A549 (cell line): ENCODE results near the gene SLC9A1.

Source experiments
- BHLHE40 ChIP-seq: IDR thresholded peaks from 2 replicates; pipeline ENCODE4 v1.6.1; 2012; ENCODE audit warnings: low read depth, low read length, inconsistent platforms
- CBX8 ChIP-seq: fragments of 200-600 bp; sonication (generic); IDR thresholded peaks from 2 replicates; pipeline ENCODE4 v1.6.1; 2016
- CEBPB ChIP-seq, 2 experiments: fragments of >200 bp in 1 of 2; sonication (Bioruptor Twin) in 1 of 2; formaldehyde crosslinking in 1 of 2; IDR thresholded peaks; 2 replicates each; pipeline ENCODE4 v1.6.1; 2012 to 2016
- CHD2 ChIP-seq: fragments of 150-350 bp; IDR thresholded peaks from 2 replicates; pipeline ENCODE4 v1.6.1; 2014; ENCODE audit warnings: low read length; ENCODE audit not compliant: partially characterized antibody
- CHD4 ChIP-seq: fragments of 200-600 bp; sonication (generic); IDR thresholded peaks from 2 replicates; pipeline ENCODE4 v1.6.1; 2016; ENCODE audit warnings: antibody characterized with exemption, mild to moderate bottlenecking, borderline replicate concordance
- CTCF ChIP-seq: fragments of >200 bp; sonication (Bioruptor Twin); formaldehyde crosslinking; IDR thresholded peaks from 3 replicates; pipeline ENCODE4 v1.5.1; 2016
- ESRRA ChIP-seq: fragments of 150-350 bp; IDR thresholded peaks from 2 replicates; pipeline ENCODE4 v1.6.1; 2014; ENCODE audit warnings: mild to moderate bottlenecking, low read length, borderline replicate concordance
- JUNB ChIP-seq: fragments of >200 bp; sonication (Bioruptor Twin); formaldehyde crosslinking; IDR thresholded peaks from 2 replicates; pipeline ENCODE4 v1.6.1; 2016
- MAX ChIP-seq: IDR thresholded peaks from 2 replicates; pipeline ENCODE4 v1.6.1; 2012
- NFE2L2 ChIP-seq: fragments of 150-350 bp; conservative IDR thresholded peaks from 2 replicates; pipeline ENCODE4 v1.6.1; 2014; ENCODE audit warnings: low read length
- PBX3 ChIP-seq: IDR thresholded peaks from 2 replicates; pipeline ENCODE4 v1.6.1; 2012
- PHF8 ChIP-seq: fragments of 200-600 bp; sonication (generic); IDR thresholded peaks from 2 replicates; pipeline ENCODE4 v1.6.1; 2016; ENCODE audit warnings: low read depth, mild to moderate bottlenecking, antibody characterized with exemption, moderate library complexity, borderline replicate concordance
- SMC3 ChIP-seq: fragments of >200 bp; sonication (Bioruptor Twin); formaldehyde crosslinking; IDR thresholded peaks from 3 replicates; pipeline ENCODE4 v1.6.1; 2018; ENCODE audit warnings: inconsistent platforms
- ZNF302 ChIP-seq: fragments of 250-450 bp; sonication (Bioruptor Pico); IDR thresholded peaks from 2 replicates; pipeline ENCODE4 v1.9.0; 2021; ENCODE audit warnings: inconsistent platforms, mild to moderate bottlenecking, moderate library complexity

- TF ChIP-seq PHF8, result no peak
- no peak for TF ChIP-seq CTCF
- no peak for TF ChIP-seq JUNB
- no peak for TF ChIP-seq ZNF302 (CRISPR knock-in tag)
- no peak for TF ChIP-seq BHLHE40
- TF ChIP-seq CHD2, result no peak
- no peak for TF ChIP-seq CBX8
- no peak for TF ChIP-seq NFE2L2
- no peak for TF ChIP-seq CHD4
- no peak for TF ChIP-seq CEBPB (IDR thresholded peaks at IDR 0.05)
- no peak for TF ChIP-seq ESRRA
- no peak for TF ChIP-seq PBX3
- no peak for TF ChIP-seq MAX
- no peak for TF ChIP-seq SMC3
Measured at GRCh38 chr1:27141266-27142003, 13.5 kb downstream of the SLC9A1 start.
